ENCODE data around the gene WASF1.

The WASF1 gene

DNA sequence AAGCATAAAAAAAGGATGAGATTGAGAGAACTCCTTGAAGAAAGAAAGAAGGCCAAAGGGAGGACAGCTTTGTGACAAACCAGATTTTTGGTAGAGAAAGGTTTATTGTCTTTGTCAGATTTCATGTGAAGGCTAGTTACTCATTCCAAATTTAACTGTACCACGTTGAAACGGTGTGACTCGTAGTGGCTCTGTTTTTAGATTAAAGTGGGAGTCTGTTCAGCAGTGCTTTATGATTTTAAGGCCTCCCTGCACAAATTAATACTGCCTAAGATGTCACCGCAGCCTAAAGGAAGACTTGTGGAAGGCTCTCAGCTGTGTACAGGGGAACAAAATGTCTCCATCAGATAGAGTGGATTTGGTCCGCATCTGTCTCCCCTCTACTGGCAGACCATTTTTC lies 36.7 kb upstream of the WASF1 start:
- WGBS: 96% methylated on average over 5 of the region's 5 CpGs
- Histone ChIP-seq H2BK12ac (ENCODE audit: low read length in 2 of 2) (no peak overlapping the region), H3K36me3 (ENCODE audit: control insufficient read depth in 1 of 2, insufficient read depth in 2 of 2, low read depth in 1 of 2, low read length in 2 of 2) (peaks cover 3 to 94% of the 10 kb centered on the region in 2 experiments), H2AK5ac (ENCODE audit: low read length, severe bottlenecking) (no peak overlapping the region), H3K79me1 (replicated peaks; ENCODE audit: low read length, poor library complexity, severe bottlenecking) (peaks cover 3% of the 10 kb centered on the region), H3K4me2 (ENCODE audit: low read length, poor library complexity, severe bottlenecking) (no peak overlapping the region), H3K9ac (ENCODE audit: low read length) (no peak overlapping the region), H2AFZ (ENCODE audit: low read depth, low read length) (no peak overlapping the region), H3K27me3 (ENCODE audit: control insufficient read depth in 1 of 2, insufficient read depth in 1 of 2, low read length in 2 of 2) (no peaks in the 10 kb centered on the region), H3K4me1 (ENCODE audit: control insufficient read depth, insufficient read depth, low read depth, low read length) (no peaks in the 10 kb centered on the region), H3K4ac (ENCODE audit: low read depth in 1 of 2, low read length in 2 of 2) (no peak overlapping the region), H3K23ac (ENCODE audit: low read length in 2 of 2) (no peak overlapping the region), H3K4me3 (ENCODE audit: insufficient read depth in 1 of 2, low read depth in 1 of 2, low read length in 2 of 2) (no peak overlapping the region), H2BK120ac (ENCODE audit: low read depth, low read length) (no peak overlapping the region), H4K8ac (ENCODE audit: low read length) (no peak overlapping the region), H3K27ac (ENCODE audit: low read length, poor library complexity, severe bottlenecking) (no peak overlapping the region), H2BK15ac (ENCODE audit: low read depth, poor library complexity, severe bottlenecking) (no peak overlapping the region), H3K18ac (ENCODE audit: low read depth in 1 of 2, low read length in 2 of 2) (no peak overlapping the region), H3K14ac (ENCODE audit: low read length in 2 of 2) (no peak overlapping the region), H3K9me3 (ENCODE audit: control insufficient read depth, low read length) (no peaks in the 10 kb centered on the region), H2BK5ac (ENCODE audit: low read depth, low read length, poor library complexity, severe bottlenecking) (no peak overlapping the region), H4K91ac (ENCODE audit: low read length) (no peak overlapping the region)
- no peak for DNase-seq

DNA sequence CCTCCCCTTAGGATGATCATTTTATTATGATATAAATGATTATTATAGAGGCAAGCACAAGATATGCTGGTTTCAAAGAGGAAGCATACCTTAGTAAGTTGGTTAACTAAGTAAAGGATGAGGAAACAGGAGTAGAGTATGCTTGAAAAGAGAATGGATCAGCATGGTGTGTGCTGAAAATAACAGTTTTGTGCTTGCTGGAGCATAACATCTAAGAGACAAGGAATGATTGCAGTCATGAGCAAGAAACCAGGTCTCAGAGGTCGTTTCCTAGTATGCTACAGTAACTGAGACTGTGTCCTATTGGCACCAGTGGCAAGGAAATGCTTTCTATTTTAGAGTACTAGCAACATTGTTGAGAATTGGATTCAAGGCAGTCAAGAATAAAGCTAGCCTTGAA lies 34.9 kb upstream of the WASF1 start:
- H3K27me3 ChIP-seq (ENCODE audit: control insufficient read depth in 1 of 2, insufficient read depth in 1 of 2, low read length in 2 of 2): no peaks in the 10 kb centered on the region
- H3K9me3 ChIP-seq (ENCODE audit: control insufficient read depth, low read length): no peaks in the 10 kb centered on the region
- H3K14ac ChIP-seq (ENCODE audit: low read length in 2 of 2): no peak overlapping the region
- no peak overlapping the region for H2AK5ac ChIP-seq (ENCODE audit: low read length, severe bottlenecking)
- no peak overlapping the region for H3K4me3 ChIP-seq (ENCODE audit: insufficient read depth in 1 of 2, low read depth in 1 of 2, low read length in 2 of 2)
- no peak overlapping the region for H3K18ac ChIP-seq (ENCODE audit: low read depth in 1 of 2, low read length in 2 of 2)
- no peak overlapping the region for H2BK120ac ChIP-seq (ENCODE audit: low read depth, low read length)
- peaks cover 4 to 95% of the 10 kb centered on the region in 2 experiments for H3K36me3 ChIP-seq (ENCODE audit: control insufficient read depth in 1 of 2, insufficient read depth in 2 of 2, low read depth in 1 of 2, low read length in 2 of 2)
- H3K9ac ChIP-seq (ENCODE audit: low read length): no peak overlapping the region
- no peak overlapping the region for H2BK5ac ChIP-seq (ENCODE audit: low read depth, low read length, poor library complexity, severe bottlenecking)
- H3K4ac ChIP-seq (ENCODE audit: low read depth in 1 of 2, low read length in 2 of 2): no peak overlapping the region
- H2AFZ ChIP-seq (ENCODE audit: low read depth, low read length): no peak overlapping the region
- H3K27ac ChIP-seq (ENCODE audit: low read length, poor library complexity, severe bottlenecking): no peak overlapping the region
- H2BK15ac ChIP-seq (ENCODE audit: low read depth, poor library complexity, severe bottlenecking): no peak overlapping the region
- no peak overlapping the region for H4K91ac ChIP-seq (ENCODE audit: low read length)
- H3K4me2 ChIP-seq (ENCODE audit: low read length, poor library complexity, severe bottlenecking): no peak overlapping the region
- 79% methylated on average over 1 of the region's 1 CpG for WGBS
- H2BK12ac ChIP-seq (ENCODE audit: low read length in 2 of 2): no peak overlapping the region
- DNase-seq: no peak
- no peak overlapping the region for H4K8ac ChIP-seq (ENCODE audit: low read length)
- H3K79me1 ChIP-seq (replicated peaks; ENCODE audit: low read length, poor library complexity, severe bottlenecking): peaks cover 2% of the 10 kb centered on the region
- H3K4me1 ChIP-seq (ENCODE audit: control insufficient read depth, insufficient read depth, low read depth, low read length): no peaks in the 10 kb centered on the region
- H3K23ac ChIP-seq (ENCODE audit: low read length in 2 of 2): no peak overlapping the region

DNA sequence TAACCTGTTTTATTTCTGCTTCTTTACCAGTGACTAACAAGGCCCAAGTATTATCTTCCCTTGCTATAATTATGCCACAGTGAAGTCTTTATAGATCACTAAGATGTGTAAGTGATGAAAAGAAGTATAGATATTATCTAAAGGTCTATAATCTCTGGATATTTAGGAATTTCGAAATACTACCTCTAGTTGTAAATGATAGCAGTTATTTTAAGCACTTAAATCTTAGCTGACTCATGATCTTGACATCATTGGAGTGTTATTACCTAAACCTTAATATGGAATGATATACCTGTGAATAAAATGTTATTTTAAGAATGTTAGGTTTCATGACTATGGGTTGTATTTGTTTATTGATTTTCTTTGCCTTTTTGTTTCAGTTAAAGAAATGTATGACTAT lies 32.3 kb upstream of the WASF1 start:
- H3K9me3 ChIP-seq (ENCODE audit: control insufficient read depth, low read length): no peaks in the 10 kb centered on the region
- H3K4me2 ChIP-seq (ENCODE audit: low read length, poor library complexity, severe bottlenecking): no peak overlapping the region
- DNase-seq: no peak
- no peak overlapping the region for H2BK120ac ChIP-seq (ENCODE audit: low read depth, low read length)
- H3K27ac ChIP-seq (ENCODE audit: low read length, poor library complexity, severe bottlenecking): no peak overlapping the region
- no peak overlapping the region for H3K18ac ChIP-seq (ENCODE audit: low read depth in 1 of 2, low read length in 2 of 2)
- no peak overlapping the region for H2AK5ac ChIP-seq (ENCODE audit: low read length, severe bottlenecking)
- no peak overlapping the region for H3K9ac ChIP-seq (ENCODE audit: low read length)
- no peak overlapping the region for H3K4ac ChIP-seq (ENCODE audit: low read depth in 1 of 2, low read length in 2 of 2)
- no peak overlapping the region for H4K91ac ChIP-seq (ENCODE audit: low read length)
- H2BK5ac ChIP-seq (ENCODE audit: low read depth, low read length, poor library complexity, severe bottlenecking): no peak overlapping the region
- H3K36me3 ChIP-seq (ENCODE audit: control insufficient read depth in 1 of 2, insufficient read depth in 2 of 2, low read depth in 1 of 2, low read length in 2 of 2): peaks cover 4 to 90% of the 10 kb centered on the region in 2 experiments
- H3K4me1 ChIP-seq (ENCODE audit: control insufficient read depth, insufficient read depth, low read depth, low read length): no peaks in the 10 kb centered on the region
- no peak overlapping the region for H2BK15ac ChIP-seq (ENCODE audit: low read depth, poor library complexity, severe bottlenecking)
- H3K27me3 ChIP-seq (ENCODE audit: control insufficient read depth in 1 of 2, insufficient read depth in 1 of 2, low read length in 2 of 2): no peaks in the 10 kb centered on the region
- H2BK12ac ChIP-seq (ENCODE audit: low read length in 2 of 2): no peak overlapping the region
- H4K8ac ChIP-seq (ENCODE audit: low read length): no peak overlapping the region
- no CpG with 5 or more reads among the region's 1 CpG for WGBS
- peaks cover 2% of the 10 kb centered on the region for H3K79me1 ChIP-seq (replicated peaks; ENCODE audit: low read length, poor library complexity, severe bottlenecking)
- H3K14ac ChIP-seq (ENCODE audit: low read length in 2 of 2): no peak overlapping the region
- no peak overlapping the region for H3K23ac ChIP-seq (ENCODE audit: low read length in 2 of 2)
- no peak overlapping the region for H2AFZ ChIP-seq (ENCODE audit: low read depth, low read length)
- no peak overlapping the region for H3K4me3 ChIP-seq (ENCODE audit: insufficient read depth in 1 of 2, low read depth in 1 of 2, low read length in 2 of 2)

DNA sequence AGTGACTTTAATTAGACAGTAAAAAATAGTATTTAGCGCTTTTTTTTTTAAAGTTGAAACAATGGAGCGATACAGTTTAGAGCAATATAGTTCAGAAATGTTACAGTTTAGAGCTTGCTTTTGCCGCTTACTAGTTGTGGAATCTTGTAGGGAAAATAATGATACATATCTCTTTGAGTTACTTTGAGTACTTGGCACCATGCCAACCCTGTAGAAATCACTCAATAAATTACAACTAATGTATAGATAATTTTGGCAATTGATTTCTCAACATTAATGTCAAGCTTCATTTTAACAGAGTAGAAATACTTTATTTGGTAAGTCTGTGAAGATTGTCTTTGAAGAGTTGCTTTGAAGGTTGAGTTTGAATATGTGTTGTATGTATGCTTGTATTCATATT lies 28.2 kb upstream of the WASF1 start:
- Histone ChIP-seq H4K8ac (ENCODE audit: low read length) (no peak overlapping the region), H3K4me1 (ENCODE audit: control insufficient read depth, insufficient read depth, low read depth, low read length) (no peaks in the 10 kb centered on the region)
- WGBS: 98% methylated on average over 3 of the region's 3 CpGs

More for the DNA sequence above, 28.2 kb upstream of the WASF1 start:
- H2AK5ac ChIP-seq (ENCODE audit: low read length, severe bottlenecking): no peak overlapping the region
- no peak overlapping the region for H2BK12ac ChIP-seq (ENCODE audit: low read length in 2 of 2)
- H3K79me1 ChIP-seq (replicated peaks; ENCODE audit: low read length, poor library complexity, severe bottlenecking): peaks cover 6% of the 10 kb centered on the region
- no peak overlapping the region for H3K4me3 ChIP-seq (ENCODE audit: insufficient read depth in 1 of 2, low read depth in 1 of 2, low read length in 2 of 2)
- H3K9ac ChIP-seq (ENCODE audit: low read length): no peak overlapping the region
- H3K9me3 ChIP-seq (ENCODE audit: control insufficient read depth, low read length): no peaks in the 10 kb centered on the region
- H2AFZ ChIP-seq (ENCODE audit: low read depth, low read length): no peak overlapping the region
- H3K27ac ChIP-seq (ENCODE audit: low read length, poor library complexity, severe bottlenecking): no peak overlapping the region
- H3K4me2 ChIP-seq (ENCODE audit: low read length, poor library complexity, severe bottlenecking): no peak overlapping the region
- H3K18ac ChIP-seq (ENCODE audit: low read depth in 1 of 2, low read length in 2 of 2): no peak overlapping the region
- H2BK120ac ChIP-seq (ENCODE audit: low read depth, low read length): no peak overlapping the region
- no peaks in the 10 kb centered on the region for H3K27me3 ChIP-seq (ENCODE audit: control insufficient read depth in 1 of 2, insufficient read depth in 1 of 2, low read length in 2 of 2)
- no peak for DNase-seq
- H4K91ac ChIP-seq (ENCODE audit: low read length): no peak overlapping the region
- H2BK15ac ChIP-seq (ENCODE audit: low read depth, poor library complexity, severe bottlenecking): no peak overlapping the region
- H3K4ac ChIP-seq (ENCODE audit: low read depth in 1 of 2, low read length in 2 of 2): no peak overlapping the region
- H3K36me3 ChIP-seq (ENCODE audit: control insufficient read depth in 1 of 2, insufficient read depth in 2 of 2, low read depth in 1 of 2, low read length in 2 of 2): peaks cover 4 to 56% of the 10 kb centered on the region in 2 experiments
- H3K14ac ChIP-seq (ENCODE audit: low read length in 2 of 2): no peak overlapping the region
- no peak overlapping the region for H2BK5ac ChIP-seq (ENCODE audit: low read depth, low read length, poor library complexity, severe bottlenecking)
- no peak overlapping the region for H3K23ac ChIP-seq (ENCODE audit: low read length in 2 of 2)

All from mesenchymal stem cell (in vitro differentiated cells and primary cell).